Common myeloid progenitor, CD34-positive (primary cell): ENCODE measurements around the gene MKI67.

Experiments used
- CTCF ChIA-PET: fragments of 350-600 bp; sonication (Branson Sonifier 250); formaldehyde crosslinking; loops from one replicate; lab custom pipeline; 2021; ENCODE audit warnings: antibody characterized with exemption; lab: Charles Lee
- POLR2A ChIA-PET: fragments of 350-600 bp; sonication (Branson Sonifier 250); formaldehyde crosslinking; loops from one replicate; lab custom pipeline; 2021; ENCODE audit warnings: antibody characterized with exemption; lab: Charles Lee
- DNase-seq, 3 donors: peaks; one replicate each; pipeline versions ENCODE4 v3.0.0 to v3.0.0-alpha.2; 2013
- H3K27ac ChIP-seq, 2 experiments: 1 replicate in 1 of 2; 2 replicates in 1 of 2; pipeline ENCODE4 v1.7.0; 2013; ENCODE audit warnings: inconsistent platforms in 2 of 2, low read length in 2 of 2, mild to moderate bottlenecking in 2 of 2, low read depth in 1 of 2, moderate library complexity in 1 of 2; ENCODE audit not compliant: severe bottlenecking in 2 of 2, insufficient read depth in 1 of 2, poor library complexity in 1 of 2
- H3K27me3 ChIP-seq, 5 experiments: replicated peaks in 2 of 5; 1 replicate in 3 of 5; 2 replicates in 2 of 5; pipeline versions ENCODE4 v1.6.1 to v1.7.0; 2013; ENCODE audit warnings: low read length in 4 of 5, mild to moderate bottlenecking in 2 of 5, moderate library complexity in 2 of 5, inconsistent platforms in 1 of 5; ENCODE audit not compliant: insufficient read depth in 5 of 5, control insufficient read depth in 4 of 5
- H3K36me3 ChIP-seq, 4 experiments: 1 replicate in 2 of 4; 2 replicates in 2 of 4; pipeline versions ENCODE4 v1.6.1 to v1.7.0; 2013; ENCODE audit warnings: low read length in 3 of 4, control low read depth in 1 of 4, mild to moderate bottlenecking in 1 of 4; ENCODE audit not compliant: control insufficient read depth in 4 of 4, insufficient read depth in 4 of 4
- H3K4me1 ChIP-seq, 4 experiments: 1 replicate in 3 of 4; 2 replicates in 1 of 4; pipeline versions ENCODE4 v1.6.1 to v1.7.1; 2013; ENCODE audit warnings: low read length in 3 of 4, mild to moderate bottlenecking in 3 of 4, control low read depth in 1 of 4, inconsistent platforms in 1 of 4, moderate library complexity in 1 of 4; ENCODE audit not compliant: control insufficient read depth in 4 of 4, insufficient read depth in 4 of 4; ENCODE audit errors: control extremely low read depth in 1 of 4
- H3K4me3 ChIP-seq, 7 experiments: 1 replicate in 4 of 7; 2 replicates in 3 of 7; pipeline versions ENCODE4 v1.5.1 to v1.7.0; 2013; ENCODE audit warnings: mild to moderate bottlenecking in 7 of 7, low read length in 6 of 7, moderate library complexity in 6 of 7, inconsistent platforms in 2 of 7, low read depth in 2 of 7, control low read depth in 1 of 7; ENCODE audit not compliant: insufficient read depth in 4 of 7, control insufficient read depth in 1 of 7; ENCODE audit errors: extremely low read depth in 1 of 7
- H3K9me3 ChIP-seq, 5 experiments: 1 replicate in 4 of 5; 2 replicates in 1 of 5; pipeline versions ENCODE4 v1.6.1 to v1.7.1; 2013; ENCODE audit warnings: low read length in 4 of 5, mild to moderate bottlenecking in 2 of 5, inconsistent platforms in 1 of 5, low read depth in 1 of 5, moderate library complexity in 1 of 5; ENCODE audit not compliant: control insufficient read depth in 4 of 5, insufficient read depth in 2 of 5; ENCODE audit errors: control extremely low read depth in 1 of 5
- WGBS: methylation state at CpG from one replicate; pipeline ENCODE4 v1.1.5; 2013; ENCODE audit not compliant: insufficient coverage; 5-methylcytosine and 5-hydroxymethylcytosine counted together

Gene MKI67

DNA sequence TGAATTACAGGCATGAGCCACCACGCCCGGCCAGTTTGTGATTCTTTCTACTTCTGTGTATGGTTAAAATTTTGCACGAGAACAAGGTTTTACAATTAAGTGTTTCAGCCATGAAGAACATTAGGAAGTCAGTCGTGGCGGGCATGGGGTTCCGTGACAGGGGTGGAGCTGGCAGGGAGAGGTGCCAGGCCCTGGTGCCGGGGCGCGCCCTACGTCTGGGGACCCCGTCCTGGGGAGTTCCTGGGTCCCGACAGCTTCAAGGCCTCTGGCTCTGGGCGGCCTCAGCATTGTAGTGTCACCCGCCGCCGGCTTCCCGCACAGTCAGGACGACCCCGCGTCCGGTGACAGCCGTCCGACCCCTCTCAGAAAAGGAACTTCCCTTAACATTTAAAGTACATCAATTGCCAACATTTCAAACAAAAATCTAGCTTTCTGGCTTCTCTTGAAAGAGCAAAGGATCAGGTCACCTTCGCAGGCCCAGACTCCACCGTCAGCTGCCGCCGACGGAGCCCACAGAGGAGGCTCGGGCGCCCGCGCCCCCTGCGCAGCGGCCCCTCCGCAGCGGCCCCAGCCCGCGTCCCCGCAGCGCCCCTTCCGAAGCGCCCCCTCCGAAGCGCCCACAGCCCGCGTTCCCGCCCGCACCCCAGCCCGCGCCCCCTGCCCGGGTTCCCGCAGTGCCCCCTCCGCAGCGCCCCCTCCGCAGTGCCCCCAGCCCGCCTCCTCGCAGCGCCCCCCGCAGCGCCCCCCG, 23.2 kb upstream of the MKI67 start:
- POLR2A ChIA-PET: no interaction called here
- CTCF ChIA-PET: interaction anchor here (0.8 to 6.7 kb wide), 21 partner anchors 9 to 251 kb away, joined by 3 to 55 read pairs (median 4); partner anchors contain the start of gene MKI67

DNA sequence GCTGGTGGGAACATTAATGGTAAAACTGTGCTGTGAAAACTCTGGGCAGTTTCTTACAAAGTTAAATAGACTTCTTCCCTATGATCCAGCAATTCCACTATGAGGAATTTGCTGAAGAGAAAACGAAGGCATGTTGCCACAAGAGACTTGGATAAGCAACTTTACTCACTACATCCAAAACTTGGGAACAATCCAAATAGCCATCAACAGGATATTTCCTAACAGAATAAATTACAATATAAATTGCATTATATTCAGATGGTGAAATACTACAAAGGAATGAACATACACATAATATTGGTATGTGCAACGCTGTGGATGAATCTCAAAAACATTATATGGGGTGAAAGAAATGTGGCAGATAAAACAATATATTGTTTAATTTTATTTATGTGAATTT, 21.4 kb upstream of the MKI67 start:
- H3K36me3 ChIP-seq: no peaks in the 10 kb centered on the region
- peaks cover 0 to 9% (median 0%) of the 10 kb centered on the region in 5 experiments for H3K9me3 ChIP-seq
- H3K4me1 ChIP-seq: peaks cover 0 to 20% (median 13%) of the 10 kb centered on the region in 4 experiments
- ChIA-PET CTCF (no interaction called here), POLR2A (no interaction called here)
- peaks cover 0 to 35% (median 2%) of the 10 kb centered on the region in 5 experiments for H3K27me3 ChIP-seq
- no CpG with 5 or more reads among the region's 2 CpGs for WGBS
- no peak overlapping the region for H3K27ac ChIP-seq
- H3K4me3 ChIP-seq: no peak overlapping the region
- DNase-seq: no peak

More for the DNA sequence above, 23.2 kb upstream of the MKI67 start:
- peaks cover 0 to 9% (median 0%) of the 10 kb centered on the region in 5 experiments for H3K9me3 ChIP-seq
- WGBS: 34% methylated on average over 48 of the region's 61 CpGs
- peaks cover 0 to 15% (median 12%) of the 10 kb centered on the region in 4 experiments for H3K4me1 ChIP-seq
- H3K36me3 ChIP-seq: no peaks in the 10 kb centered on the region
- H3K27ac ChIP-seq: no peak overlapping the region
- H3K4me3 ChIP-seq: peak overlapping the region in 3 of 7 experiments; percentile 26 to 47 (median 32)
- DNase-seq: peak in 2 of 3 donors; percentile 8 to 16
- peaks cover 0 to 47% (median 3%) of the 10 kb centered on the region in 5 experiments for H3K27me3 ChIP-seq

DNA sequence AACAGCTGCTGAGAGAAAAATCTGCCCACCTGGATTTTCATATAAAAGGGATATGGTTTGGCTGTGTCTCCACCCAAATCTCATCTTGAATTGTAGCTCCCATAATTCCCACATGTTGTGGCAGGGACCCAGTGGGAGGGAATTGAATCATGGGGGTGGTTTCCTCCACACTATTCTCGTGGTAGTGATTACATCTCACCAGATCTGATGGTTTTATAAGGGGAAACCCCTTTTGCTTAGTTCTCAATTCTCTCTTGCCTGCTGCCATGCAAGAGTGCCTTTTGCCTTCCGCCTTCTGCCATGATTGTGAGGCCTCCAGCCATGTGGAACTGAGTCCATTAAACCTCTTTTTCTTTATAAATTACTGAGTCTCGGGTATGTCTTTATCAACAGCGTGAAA, 20.8 kb upstream of the MKI67 start:
- peaks cover 0 to 9% (median 0%) of the 10 kb centered on the region in 5 experiments for H3K9me3 ChIP-seq
- no peak overlapping the region for H3K4me3 ChIP-seq
- WGBS: 40% methylated on average over 2 of the region's 4 CpGs
- peak in 2 of 3 donors; percentile 33 to 39 for DNase-seq
- H3K36me3 ChIP-seq: no peaks in the 10 kb centered on the region
- CTCF ChIA-PET: interaction anchor here (1.0 kb wide), 1 partner anchor 58 kb away, joined by 3 read pairs; no protein-coding TSS in a partner anchor
- POLR2A ChIA-PET: no interaction called here
- peaks cover 0 to 33% (median 2%) of the 10 kb centered on the region in 5 experiments for H3K27me3 ChIP-seq
- peaks cover 0 to 20% (median 13%) of the 10 kb centered on the region in 4 experiments for H3K4me1 ChIP-seq
- H3K27ac ChIP-seq: no peak overlapping the region

DNA sequence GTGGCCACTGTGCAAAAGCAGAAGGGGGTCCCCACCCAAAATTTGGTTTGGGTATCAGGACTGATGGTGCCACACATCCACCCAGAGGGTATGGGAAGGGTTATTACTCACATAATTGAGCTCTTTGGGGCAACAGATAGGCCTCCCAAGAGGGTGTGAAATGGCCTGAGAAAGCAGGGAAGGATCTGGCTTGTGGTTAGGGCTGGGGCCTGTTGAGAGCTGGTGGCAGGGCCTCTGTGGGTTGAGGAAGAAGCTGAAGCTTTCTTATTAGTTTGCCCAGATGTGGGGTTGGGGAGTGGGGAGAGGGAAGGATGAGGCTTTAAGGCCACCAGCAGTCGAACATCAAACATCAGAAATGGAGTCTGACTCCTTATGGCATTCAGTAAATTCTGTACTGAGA, 18.3 kb upstream of the MKI67 start:
- ChIA-PET CTCF (interaction anchor here (1.1 to 2.1 kb wide), 5 partner anchors 9 to 66 kb away, joined by 3 to 5 read pairs (median 4); no protein-coding TSS in a partner anchor), POLR2A (no interaction called here)
- no peak overlapping the region for H3K27ac ChIP-seq
- H3K9me3 ChIP-seq: peaks cover 0 to 9% (median 0%) of the 10 kb centered on the region in 5 experiments
- no peaks in the 10 kb centered on the region for H3K36me3 ChIP-seq
- H3K4me3 ChIP-seq: peak overlapping the region in 1 of 7 experiments; percentile 19
- peak in 2 of 3 donors; percentile 44 to 47 for DNase-seq
- peaks cover 0 to 20% (median 2%) of the 10 kb centered on the region in 5 experiments for H3K27me3 ChIP-seq
- peaks cover 0 to 15% (median 6%) of the 10 kb centered on the region in 4 experiments for H3K4me1 ChIP-seq
- no CpG with 5 or more reads among the region's 1 CpG for WGBS

DNA sequence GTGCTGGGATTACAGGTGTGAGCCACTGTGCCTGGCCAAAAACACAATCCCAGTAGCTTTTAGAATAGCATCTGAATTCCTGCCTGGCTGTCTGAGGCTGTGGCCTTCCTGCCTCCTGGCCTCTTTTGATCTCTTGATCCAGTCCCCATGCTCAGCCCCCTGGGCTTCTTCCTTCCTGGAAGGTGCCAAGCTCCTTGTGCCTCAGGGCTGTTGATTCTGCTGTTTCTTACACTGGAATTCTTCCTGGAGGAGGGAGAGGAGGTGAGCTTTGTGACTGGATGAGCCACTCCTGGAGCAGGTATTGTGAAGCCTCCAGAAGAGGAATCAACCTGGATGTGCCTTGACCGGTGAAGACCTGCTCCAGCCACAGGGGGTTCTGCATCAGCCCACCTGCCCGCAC, 17.3 kb upstream of the MKI67 start:
- Histone ChIP-seq H3K4me1 (peaks cover 0 to 15% (median 2%) of the 10 kb centered on the region in 4 experiments), H3K36me3 (no peaks in the 10 kb centered on the region), H3K27me3 (peaks cover 0 to 11% (median 2%) of the 10 kb centered on the region in 5 experiments), H3K4me3 (no peak overlapping the region), H3K9me3 (peaks cover 0 to 9% (median 0%) of the 10 kb centered on the region in 5 experiments), H3K27ac (no peak overlapping the region)
- ChIA-PET CTCF (interaction anchor here (0.9 to 1.5 kb wide), 3 partner anchors 21 to 72 kb away, joined by 3 to 4 read pairs (median 4); no protein-coding TSS in a partner anchor), POLR2A (no interaction called here)
- 100% methylated on average over 1 of the region's 2 CpGs for WGBS
- no peak for DNase-seq

DNA sequence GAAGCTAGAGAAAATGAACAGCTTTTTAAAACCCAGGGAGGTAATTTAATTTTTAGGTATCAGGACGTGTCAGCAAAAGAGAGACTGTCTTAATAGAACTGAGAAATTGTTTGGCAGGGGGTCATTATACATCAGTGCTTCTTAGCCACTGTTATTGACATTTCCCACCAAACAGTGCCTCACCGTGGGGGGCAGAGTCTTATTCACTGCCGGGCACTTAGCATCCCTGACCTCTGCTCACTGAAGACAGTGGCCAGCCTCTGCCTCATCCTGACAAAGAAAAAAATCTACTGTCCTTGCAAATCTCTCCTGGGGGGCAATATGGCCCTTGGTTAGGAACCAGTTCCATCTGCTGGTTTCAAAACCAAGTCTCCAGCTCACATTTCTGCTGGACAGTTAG, 14.2 kb upstream of the MKI67 start:
- H3K4me3 ChIP-seq: no peak overlapping the region
- peaks cover 0 to 12% (median 2%) of the 10 kb centered on the region in 4 experiments for H3K4me1 ChIP-seq
- DNase-seq: no peak
- no peaks in the 10 kb centered on the region for H3K36me3 ChIP-seq
- H3K27me3 ChIP-seq: peaks cover 0 to 2% (median 0%) of the 10 kb centered on the region in 5 experiments
- CTCF ChIA-PET: interaction anchor here (1.2 to 3.7 kb wide), 2 partner anchors 9 to 26 kb away, joined by 3 to 13 read pairs; no protein-coding TSS in a partner anchor
- WGBS: 67% methylated on average over 2 of the region's 3 CpGs
- H3K9me3 ChIP-seq: peaks cover 0 to under 1% (median 0%) of the 10 kb centered on the region in 5 experiments
- no peak overlapping the region for H3K27ac ChIP-seq
- POLR2A ChIA-PET: no interaction called here
